ENCODE measurements around the gene TLR7. TPM values are rescaled to one million over a fixed set of nuclear protein-coding genes. Genes with fewer than 3 reads are reported as not detected.
A peak's percentile ranks its signal among the peaks of the same experiment; 100 is the strongest.

TLR7 gene
- total and polyA plus RNA-seq, 9 of the 15 experiments (the other 6 are each of a cell fraction or from before 2014, with no cell fraction given), result 0.04 to 0.13 (median 0.07) TPM; not detected in 6

- 0 out of 2 replicates have a peak, but pooled peaks have one; percentile 74 for TF ChIP-seq ZBTB26 (CRISPR knock-in tag; IDR thresholded peaks at IDR 0.05)
- no peak for TF ChIP-seq E2F3 (CRISPR knock-in tag; IDR thresholded peaks at IDR 0.05)
These were observed 34.6 kb downstream of the TLR7 start (continued) for GRCh38 chrX:12901486-12901885.

- intact Hi-C loops (cut with micrococcal nuclease), result no loop called here
- DNase-seq (ENCODE audit: extremely low read depth in 1 of 4, low spot score in 3 of 4) (no peak), FAIRE-seq (no peak), ATAC-seq (no peak)
- no peaks in the 10 kb centered on the region for H3K36me3 ChIP-seq (ENCODE audit: control insufficient read depth, insufficient read depth, low read length)
- H3K4me1 ChIP-seq (replicated peaks in 1 of 2; ENCODE audit: control insufficient read depth in 2 of 2, insufficient read depth in 2 of 2, low read length in 2 of 2), result no peaks in the 10 kb centered on the region; a peak in 1 of 5 replicates
- H3K27ac ChIP-seq (ENCODE audit: extremely low read depth, low read depth, low read length), result no peak overlapping the region
- H3K9ac ChIP-seq (ENCODE audit: insufficient read depth in 1 of 2, low read depth in 2 of 2, low read length in 2 of 2), result no peak overlapping the region
- no peak overlapping the region for H3K4me3 ChIP-seq
- no peaks in the 10 kb centered on the region for H3K27me3 ChIP-seq (ENCODE audit: control insufficient read depth in 2 of 2, insufficient read depth in 2 of 2, low read length in 2 of 2)
- no peaks in the 10 kb centered on the region for H4K20me1 ChIP-seq (replicated peaks; ENCODE audit: control insufficient read depth, insufficient read depth, low read length)
- no peaks in the 10 kb centered on the region for H3K9me3 ChIP-seq (replicated peaks; ENCODE audit: control insufficient read depth, insufficient read depth, low read depth, low read length)
- no peak overlapping the region for H2AFZ ChIP-seq (ENCODE audit: low read depth, low read length)
- 56% methylated on average over 7 of the region's 8 CpGs for WGBS (ENCODE audit: insufficient coverage, low coverage, missing lambda C conversion rate)
- ChIA-PET POLR2A (interaction anchor here (0.6 kb wide), 1 partner anchor 86 kb away, joined by 3 read pairs; no protein-coding TSS in a partner anchor), CTCF (ENCODE audit: low intra/inter-chr PET ratio) (no interaction called here)
- H3K4me2 ChIP-seq (ENCODE audit: insufficient read depth, low read length), result no peak overlapping the region
- BruUV-seq (replicated peaks), result no TSS peak
- no peaks in the 10 kb centered on the region for H3K9me1 ChIP-seq (ENCODE audit: control insufficient read depth, insufficient read depth, low read length)
- in situ Hi-C loops (cut with MboI), result no loop called here
- H3K79me2 ChIP-seq (ENCODE audit: control insufficient read depth, insufficient read depth, low read length), result no peaks in the 10 kb centered on the region
- TF ChIP-seq MEF2A (IDR thresholded peaks at IDR 0.05; ENCODE audit: control insufficient read depth, low read depth, low read length), result no peak
- TF ChIP-seq PURB (CRISPR knock-in tag; IDR thresholded peaks at IDR 0.05; ENCODE audit: low read depth), result no peak
- TF ChIP-seq CLOCK (CRISPR knock-in tag; IDR thresholded peaks at IDR 0.05; ENCODE audit: borderline replicate concordance), result no peak
- no peak for TF ChIP-seq C11orf30 (IDR thresholded peaks at IDR 0.05; ENCODE audit: low read depth)
- TF ChIP-seq ETV5 (CRISPR knock-in tag; IDR thresholded peaks at IDR 0.05; ENCODE audit: low read depth), result no peak
- TF ChIP-seq HLTF (IDR thresholded peaks at IDR 0.05), result no peak
- TF ChIP-seq TOE1 (IDR thresholded peaks at IDR 0.05; ENCODE audit: borderline replicate concordance), result no peak
- no peak for TF ChIP-seq TOE1 (CRISPR knock-in tag; IDR thresholded peaks at IDR 0.05; ENCODE audit: borderline replicate concordance, low read depth)
- TF ChIP-seq NELFE (IDR thresholded peaks at IDR 0.05; ENCODE audit: insufficient read depth, insufficient read length), result no peak
- TF ChIP-seq ZKSCAN3 (CRISPR knock-in tag; IDR thresholded peaks at IDR 0.05), result no peak
- no peak for TF ChIP-seq ZBTB7A (IDR thresholded peaks at IDR 0.05; ENCODE audit: borderline replicate concordance, control insufficient read depth, low read depth, low read length)
- TF ChIP-seq ZMIZ1 (IDR thresholded peaks at IDR 0.05; ENCODE audit: low read depth in 2 of 2, low read length in 2 of 2), result no peak
- TF ChIP-seq SREBF2 (CRISPR knock-in tag; IDR thresholded peaks at IDR 0.05), result no peak
These were observed 36.8 kb downstream of the TLR7 start for GRCh38 chrX:12903646-12904045.
